GM19035 (cell line): ENCODE measurements around the gene TRIM62.
"Not testable (repeated sequence)": the region's sequence is repeated elsewhere in the genome, so short reads cannot be mapped to it uniquely, and the experiment has no call there.

ENCODE experiments used
- ATAC-seq: cut with Tn5 transposase; IDR thresholded peaks from one replicate; pipeline ENCODE4 v1.9.1; 2021; ENCODE audit not compliant: unreplicated experiment

TRIM62 gene

GRCh38 chr1:33111965-33112364, 69.9 kb downstream of the TRIM62 start:
- no peak for ATAC-seq

GRCh38 chr1:33110477-33110876, 71.4 kb downstream of the TRIM62 start:
- ATAC-seq, result no peak

DNA sequence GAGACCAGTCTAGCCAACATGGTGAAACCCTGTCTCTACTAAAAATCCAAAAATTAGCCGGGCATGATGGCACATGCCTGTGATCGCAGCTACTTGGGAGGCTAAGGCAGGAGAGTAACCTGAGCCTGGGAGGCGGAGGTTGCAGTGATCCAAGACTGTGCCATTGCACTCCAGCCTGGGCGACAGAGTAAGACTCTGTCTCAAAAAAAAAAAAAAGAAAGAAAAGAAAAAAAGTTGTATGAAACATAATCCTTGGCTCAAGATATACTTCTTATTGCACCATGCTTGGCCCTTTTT, 81.8 kb downstream of the TRIM62 start:
- ATAC-seq, result not testable (repeated sequence)

- ATAC-seq, result no peak
Measured at GRCh38 chr1:33099290-33100118, 82.3 kb downstream of the TRIM62 start.

- ATAC-seq, result no peak
Measured at GRCh38 chr1:33098371-33098770, 83.5 kb downstream of the TRIM62 start.

- ATAC-seq, result no peak
Measured at GRCh38 chr1:33097762-33098161, 84.1 kb downstream of the TRIM62 start.

- ATAC-seq, result no peak
Measured at GRCh38 chr1:33097137-33097611, 84.7 kb downstream of the TRIM62 start.

GRCh38 chr1:33096363-33097005, 85.4 kb downstream of the TRIM62 start:
- no peak for ATAC-seq
